Central memory CD4-positive, alpha-beta T cell (primary cell): Measurements from ENCODE around the gene SHE.

ENCODE experiments used
- DNase-seq: peaks from one replicate; pipeline ENCODE4 v3.0.0; 2022

The SHE gene

GRCh38 chr1:154476791-154477190, 25.4 kb downstream of the SHE start:
- no peak for DNase-seq

GRCh38 chr1:154474802-154475201, 27.4 kb downstream of the SHE start:
- DNase-seq, result no peak

GRCh38 chr1:154471304-154471703, 30.9 kb downstream of the SHE start:
- no peak for DNase-seq

- no peak for DNase-seq
Observed at GRCh38 chr1:154469844-154470560, 32.2 kb downstream of the SHE start.

DNA sequence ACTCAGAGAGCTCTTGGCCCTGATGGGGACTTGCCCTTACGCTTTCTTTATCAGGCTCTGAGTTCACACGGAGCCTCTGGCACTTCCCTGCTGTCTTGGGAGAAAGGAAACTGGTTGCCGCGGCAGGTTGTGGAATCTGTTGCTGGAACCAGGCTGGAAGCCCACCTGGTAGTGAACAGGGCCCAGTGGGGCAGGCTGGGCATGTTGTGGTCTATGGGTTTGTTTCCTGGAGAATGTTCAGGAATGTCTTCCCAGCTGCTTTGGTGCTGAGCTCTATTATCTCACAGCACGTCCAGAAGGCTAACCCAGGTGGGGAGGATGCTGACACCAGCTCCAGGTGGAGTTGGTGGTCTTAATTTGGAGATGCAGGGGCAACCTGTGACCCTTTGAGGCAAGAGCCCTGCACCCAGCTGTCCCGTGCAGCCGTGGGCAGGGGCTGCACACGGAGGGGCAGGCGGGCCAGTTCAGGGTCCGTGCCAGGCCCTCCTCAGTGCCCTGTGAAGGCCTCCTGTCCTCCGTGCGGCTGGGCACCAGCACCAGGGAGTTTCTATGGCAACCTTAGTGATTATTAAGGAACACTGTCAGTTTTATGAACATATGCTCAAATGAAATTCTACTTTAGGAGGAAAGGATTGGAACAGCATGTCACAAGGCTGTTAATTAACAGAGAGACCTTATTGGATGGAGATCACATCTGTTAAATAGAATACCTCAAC, 33.5 kb downstream of the SHE start:
- no peak for DNase-seq

- peak; percentile 41 for DNase-seq
Observed at GRCh38 chr1:154467434-154468102, 34.6 kb downstream of the SHE start.

- no peak for DNase-seq
Observed at GRCh38 chr1:154466921-154467417, 35.2 kb downstream of the SHE start.

DNA sequence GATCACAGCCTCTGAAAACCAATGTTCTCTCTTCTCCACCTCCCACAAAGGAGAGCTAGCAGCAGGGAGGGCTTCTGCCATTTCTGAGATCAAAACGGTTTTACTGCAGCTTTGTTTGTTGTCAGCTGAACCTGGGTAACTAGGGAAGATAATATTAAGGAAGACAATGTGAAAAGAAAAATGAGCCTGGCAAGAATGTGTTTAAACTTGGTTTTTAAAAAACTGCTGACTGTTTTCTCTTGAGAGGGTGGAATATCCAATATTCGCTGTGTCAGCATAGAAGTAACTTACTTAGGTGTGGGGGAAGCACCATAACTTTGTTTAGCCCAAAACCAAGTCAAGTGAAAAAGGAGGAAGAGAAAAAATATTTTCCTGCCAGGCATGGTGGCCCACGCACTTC, 36.0 kb downstream of the SHE start:
- peak; percentile 22 for DNase-seq

DNA sequence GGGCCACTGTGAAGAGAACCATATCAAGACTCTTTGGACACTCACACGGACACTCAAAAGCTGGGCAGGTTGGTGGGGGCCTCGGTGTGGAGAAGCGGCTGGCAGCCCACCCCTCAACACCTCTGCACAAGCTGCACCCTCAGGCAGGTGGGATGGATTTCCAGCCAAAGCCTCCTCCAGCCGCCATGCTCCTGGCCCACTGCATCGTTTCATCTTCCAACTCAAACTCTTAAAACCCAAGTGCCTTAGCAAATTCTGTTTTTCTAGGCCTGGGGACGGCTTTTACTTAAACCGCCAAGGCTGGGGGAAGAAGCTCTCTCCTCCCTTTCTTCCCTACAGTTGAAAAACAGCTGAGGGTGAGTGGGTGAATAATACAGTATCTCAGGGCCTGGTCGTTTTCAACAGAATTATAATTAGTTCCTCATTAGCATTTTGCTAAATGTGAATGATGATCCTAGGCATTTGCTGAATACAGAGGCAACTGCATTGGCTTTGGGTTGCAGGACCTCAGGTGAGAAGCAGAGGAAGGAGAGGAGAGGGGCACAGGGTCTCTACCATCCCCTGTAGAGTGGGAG, 36.5 kb downstream of the SHE start:
- no peak for DNase-seq

DNA sequence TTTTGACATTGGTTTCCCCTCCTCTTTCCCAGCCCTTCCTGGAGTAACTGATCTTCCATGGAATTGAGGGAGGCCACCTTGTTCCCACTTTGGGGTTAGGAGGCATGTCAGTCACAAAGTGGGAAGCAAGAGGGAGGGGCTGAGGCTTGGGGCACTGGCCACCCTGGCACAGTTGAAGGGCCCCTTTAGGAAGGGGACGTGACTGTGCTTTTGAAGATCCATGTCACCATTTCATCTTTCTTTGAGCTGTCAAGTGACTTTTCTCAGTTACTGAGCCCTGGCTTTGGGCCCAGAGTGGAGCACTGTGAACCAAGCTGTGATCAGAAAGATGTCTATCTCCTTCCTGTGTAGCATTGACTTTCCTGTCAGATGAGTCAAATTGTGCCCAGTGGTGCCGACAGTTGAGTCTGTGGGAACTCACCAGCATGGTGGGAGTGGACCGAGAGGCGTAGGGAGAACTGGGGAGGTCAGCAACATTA, 38.7 kb downstream of the SHE start:
- DNase-seq, result peak; percentile 79

GRCh38 chr1:154460695-154461260, 41.4 kb downstream of the SHE start:
- no peak for DNase-seq

- DNase-seq, result no peak
Observed at GRCh38 chr1:154459080-154459479, 43.1 kb downstream of the SHE start.

DNA sequence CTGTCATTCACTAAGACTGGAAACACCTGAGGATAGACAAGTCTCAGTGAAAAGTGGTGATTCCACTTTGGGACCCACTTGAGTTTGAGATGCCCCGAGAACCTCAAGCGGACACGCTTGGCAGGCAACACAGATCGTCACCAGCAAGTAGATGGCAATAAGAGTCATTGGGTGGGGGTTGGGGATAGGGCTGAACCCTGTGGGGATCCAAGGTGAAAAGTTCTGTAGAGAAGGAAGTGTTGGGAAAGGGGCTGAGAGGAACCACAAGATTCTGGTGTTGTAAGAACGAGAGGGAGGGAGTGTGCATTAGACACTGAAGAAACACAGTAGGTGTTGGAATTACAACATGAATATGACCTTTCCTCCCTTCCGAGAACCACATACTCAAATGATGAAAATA, 45.6 kb downstream of the SHE start:
- no peak for DNase-seq

DNA sequence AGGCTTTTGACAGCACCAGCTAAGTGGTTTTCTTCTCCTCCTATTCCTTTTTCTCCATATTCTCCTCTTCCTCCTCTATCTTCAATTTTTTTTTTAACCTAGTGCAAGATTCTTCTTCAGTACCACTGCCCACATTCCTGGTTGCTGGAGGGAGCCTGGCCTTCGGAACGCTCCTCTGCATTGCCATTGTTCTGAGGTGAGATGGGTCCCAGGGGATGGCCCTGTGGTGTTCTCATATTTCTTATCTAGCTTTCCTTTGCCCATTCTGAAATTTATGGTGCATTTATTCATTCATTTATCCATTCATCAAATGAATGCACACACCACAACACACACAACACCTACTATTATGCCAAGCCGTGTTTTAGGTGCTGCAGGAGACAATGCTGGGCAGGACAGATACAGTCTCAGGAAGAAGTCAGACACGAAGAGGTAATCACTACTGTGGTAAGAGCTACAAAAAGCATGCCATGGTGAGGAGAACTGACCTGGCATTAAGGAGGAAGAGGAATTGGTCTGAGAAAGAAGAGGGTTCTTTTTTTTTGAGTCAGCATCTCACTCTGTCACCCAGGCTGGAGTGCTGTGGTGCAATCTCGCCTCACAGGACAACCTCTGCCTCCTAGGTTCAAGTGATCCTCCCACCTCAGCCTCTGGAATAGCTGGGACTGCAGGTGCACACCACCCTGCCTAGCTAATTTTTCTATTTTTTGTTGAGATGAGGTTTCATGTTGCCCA, 47.7 kb downstream of the SHE start:
- DNase-seq, result no peak

- DNase-seq, result no peak
Observed at GRCh38 chr1:154453574-154454352, 48.4 kb downstream of the SHE start.

- no peak for DNase-seq
Observed at GRCh38 chr1:154453161-154453560, 49.1 kb downstream of the SHE start.

- no peak for DNase-seq
Observed at GRCh38 chr1:154448331-154448811, 53.8 kb downstream of the SHE start.

- DNase-seq, result no peak
Observed at GRCh38 chr1:154446789-154447188, 55.4 kb downstream of the SHE start.

- no peak for DNase-seq
Observed at GRCh38 chr1:154446292-154446691, 55.9 kb downstream of the SHE start.

DNA sequence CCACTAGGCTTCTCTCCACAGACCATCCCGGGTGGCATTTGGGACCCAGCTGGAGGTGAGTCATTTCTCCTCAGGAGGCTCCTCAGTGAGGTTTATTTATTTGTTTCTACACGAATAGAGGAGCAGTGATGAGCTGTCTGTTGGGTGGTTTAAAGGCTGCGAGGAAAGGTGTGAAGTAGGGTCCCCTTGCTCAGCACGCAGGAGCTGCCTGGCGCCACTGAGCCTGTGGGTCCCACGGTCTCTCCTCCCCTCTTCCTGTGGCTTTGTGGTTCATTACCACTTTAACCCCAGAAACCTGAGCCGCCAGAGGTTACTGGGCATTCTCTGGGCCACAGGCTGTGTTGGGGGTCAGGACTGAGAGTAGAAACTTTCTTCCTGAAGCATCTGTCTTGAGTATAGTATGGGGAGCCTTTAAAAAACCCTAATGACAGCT, 57.2 kb downstream of the SHE start:
- DNase-seq, result no peak
